Brain pericyte (primary cell): ENCODE measurements around the gene ABHD3.
"Not testable (repeated sequence)": the region's sequence is repeated elsewhere in the genome, so short reads cannot be mapped to it uniquely, and the experiment has no call there.

Source experiments
- DNase-seq: peaks from one replicate; pipeline ENCODE4 v3.0.0-alpha.2; 2012; ENCODE audit warnings: low read depth, low spot score

Gene ABHD3, protein sequence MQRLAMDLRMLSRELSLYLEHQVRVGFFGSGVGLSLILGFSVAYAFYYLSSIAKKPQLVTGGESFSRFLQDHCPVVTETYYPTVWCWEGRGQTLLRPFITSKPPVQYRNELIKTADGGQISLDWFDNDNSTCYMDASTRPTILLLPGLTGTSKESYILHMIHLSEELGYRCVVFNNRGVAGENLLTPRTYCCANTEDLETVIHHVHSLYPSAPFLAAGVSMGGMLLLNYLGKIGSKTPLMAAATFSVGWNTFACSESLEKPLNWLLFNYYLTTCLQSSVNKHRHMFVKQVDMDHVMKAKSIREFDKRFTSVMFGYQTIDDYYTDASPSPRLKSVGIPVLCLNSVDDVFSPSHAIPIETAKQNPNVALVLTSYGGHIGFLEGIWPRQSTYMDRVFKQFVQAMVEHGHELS

DNA sequence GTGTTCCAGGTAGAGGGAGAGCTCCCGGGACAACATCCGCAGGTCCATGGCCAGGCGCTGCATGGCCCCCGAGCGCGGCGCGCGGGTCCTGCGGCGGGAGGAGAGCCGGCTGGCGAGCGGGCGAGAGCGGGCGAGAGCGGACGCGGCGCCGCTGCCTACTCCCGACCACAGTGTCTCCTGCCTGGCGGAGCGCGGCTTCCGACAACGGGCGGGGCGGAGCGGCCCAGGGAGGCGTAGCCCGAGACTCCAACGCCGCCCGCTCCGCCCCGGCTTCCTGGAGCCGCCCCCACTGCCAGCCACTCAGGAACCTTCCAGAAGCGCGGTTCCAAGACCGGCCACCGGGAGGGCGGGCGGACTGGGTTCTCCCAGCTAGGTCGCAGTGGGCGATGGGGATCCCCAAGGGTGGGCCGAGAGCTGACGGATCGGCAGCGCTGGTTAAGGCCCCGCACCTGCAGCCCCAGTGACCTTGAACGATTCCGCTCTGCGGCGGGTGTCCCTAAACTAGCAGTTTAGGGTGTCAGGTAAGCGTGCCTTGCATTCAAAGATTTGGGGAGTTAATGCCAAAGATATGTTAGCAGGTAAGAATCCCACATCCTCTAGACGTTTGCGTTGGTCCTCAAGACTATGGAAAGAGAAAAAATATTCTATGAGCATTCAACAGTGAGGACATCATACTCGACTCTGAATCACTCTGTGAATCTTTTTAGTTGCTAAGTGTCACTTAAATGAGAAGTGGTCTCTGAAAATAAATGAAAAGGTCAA, at the start of gene ABHD3:
Gene ABHD3 (minus strand): TSS at position 172 of the 762 bp plus-strand sequence. CDS start 109 bp downstream, at position 63.
- DNase-seq, result peak; percentile 45

DNA sequence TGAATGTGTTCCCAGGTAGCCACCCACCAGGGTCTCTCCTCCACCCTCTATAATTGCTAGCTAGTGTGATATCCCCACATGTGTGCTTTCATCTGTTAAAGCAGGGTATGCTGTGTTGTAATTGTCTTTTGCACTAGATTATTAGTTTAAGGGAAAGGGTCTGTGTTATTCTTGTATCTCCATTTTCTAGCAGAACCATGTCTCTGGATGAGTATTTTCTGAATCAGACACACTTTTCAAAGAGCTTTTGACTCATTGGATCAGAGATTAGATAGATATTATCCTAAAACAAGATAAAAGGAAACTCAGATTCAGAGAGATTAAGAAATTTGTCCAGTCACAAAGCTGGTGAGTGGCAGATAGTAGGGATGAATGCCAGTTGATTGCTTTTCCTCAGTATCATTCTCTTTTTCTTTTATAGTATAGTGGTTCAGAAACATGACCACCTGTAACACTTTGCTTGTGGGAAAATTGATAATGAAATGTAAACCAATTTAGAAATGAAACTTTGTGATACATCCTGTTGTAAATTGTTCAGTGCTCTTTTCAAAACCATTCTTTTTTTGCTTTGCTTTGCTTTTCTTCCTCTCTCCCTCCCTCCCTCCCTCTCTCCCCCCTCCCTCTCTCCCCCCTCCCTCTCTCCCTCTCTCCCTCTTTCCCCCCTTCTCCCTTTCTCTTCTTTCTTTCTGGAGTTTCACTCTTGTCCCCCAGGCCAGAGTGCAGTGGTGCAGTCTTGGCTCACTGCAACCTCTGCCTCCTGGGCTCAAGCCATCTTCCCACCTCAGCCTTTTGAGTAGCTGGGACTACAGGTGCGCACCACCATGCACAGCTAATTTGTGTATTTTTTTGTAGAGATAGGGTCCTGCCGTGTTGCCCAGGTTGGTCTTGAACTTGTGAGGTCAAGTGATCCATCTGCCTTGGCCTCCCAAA, 43.5 kb upstream of the ABHD3 start:
- no peak for DNase-seq

DNA sequence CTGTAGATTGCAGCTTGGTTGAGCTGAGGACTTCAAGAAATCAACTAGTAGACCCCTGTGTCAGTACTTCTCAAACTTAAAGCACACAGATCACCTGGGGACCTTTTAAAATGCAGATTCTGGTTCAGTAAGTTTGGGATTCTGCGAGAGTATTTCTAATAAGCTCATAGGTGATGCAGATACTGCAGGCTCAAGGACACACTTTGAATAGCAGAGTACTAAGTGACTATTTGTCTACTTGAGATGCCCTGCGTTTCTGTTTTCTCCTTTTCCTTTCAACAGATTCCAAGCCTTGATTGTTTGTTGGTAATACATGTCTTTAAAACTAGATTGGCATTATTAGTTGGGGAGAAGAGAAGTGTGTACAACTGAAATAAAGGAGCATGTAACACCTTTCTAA, 42.7 kb upstream of the ABHD3 start:
- DNase-seq, result no peak

DNA sequence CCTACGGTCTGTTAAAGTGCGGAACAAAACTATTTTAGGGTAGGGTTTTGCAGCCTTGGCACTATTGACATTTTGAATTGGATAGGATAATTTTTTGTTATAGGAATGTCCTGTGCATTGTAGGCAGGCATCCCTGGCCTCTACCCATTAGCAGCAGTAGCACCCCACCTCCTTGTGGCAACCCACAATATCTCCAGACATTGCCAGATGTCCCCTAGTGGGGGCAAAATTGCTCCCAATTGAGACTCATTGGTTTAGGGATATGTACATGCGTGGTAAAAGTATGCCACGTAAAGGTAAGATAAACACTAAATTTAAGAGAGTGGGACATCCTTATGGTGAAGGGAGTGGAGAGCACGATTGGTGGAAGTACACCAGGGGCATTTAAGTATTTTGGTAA, 40.7 kb upstream of the ABHD3 start:
- no peak for DNase-seq

DNA sequence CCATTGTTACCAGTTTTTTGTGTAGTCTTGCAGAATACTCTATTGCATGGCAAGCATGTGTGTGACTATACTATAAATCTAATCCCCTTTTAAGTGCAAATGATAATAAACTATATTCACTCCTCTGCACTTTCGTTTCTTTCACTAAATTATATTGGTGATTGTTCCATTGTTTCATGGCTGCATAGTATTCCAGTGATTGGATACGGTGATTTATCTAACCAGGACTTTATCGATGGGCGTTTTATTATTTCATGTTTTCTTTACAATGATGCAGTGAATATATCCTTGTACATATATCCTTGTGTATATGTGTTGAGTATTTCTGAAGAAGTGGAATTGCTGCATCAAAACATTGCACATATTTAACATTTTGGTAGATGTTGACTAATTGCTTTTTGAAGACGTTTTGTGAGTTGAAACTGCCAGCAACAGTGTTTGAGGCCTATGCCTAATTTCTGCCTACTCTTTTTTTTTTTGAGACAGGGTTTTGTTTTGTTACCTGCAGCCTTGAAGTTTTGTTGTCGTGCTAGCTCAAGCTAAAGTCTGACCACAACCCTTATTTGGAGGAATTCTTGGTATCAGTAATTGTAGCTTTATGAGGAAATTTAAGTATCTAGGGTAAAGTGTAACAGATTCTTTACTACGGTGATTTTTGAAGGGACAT, 38.7 kb upstream of the ABHD3 start:
- no peak for DNase-seq

DNA sequence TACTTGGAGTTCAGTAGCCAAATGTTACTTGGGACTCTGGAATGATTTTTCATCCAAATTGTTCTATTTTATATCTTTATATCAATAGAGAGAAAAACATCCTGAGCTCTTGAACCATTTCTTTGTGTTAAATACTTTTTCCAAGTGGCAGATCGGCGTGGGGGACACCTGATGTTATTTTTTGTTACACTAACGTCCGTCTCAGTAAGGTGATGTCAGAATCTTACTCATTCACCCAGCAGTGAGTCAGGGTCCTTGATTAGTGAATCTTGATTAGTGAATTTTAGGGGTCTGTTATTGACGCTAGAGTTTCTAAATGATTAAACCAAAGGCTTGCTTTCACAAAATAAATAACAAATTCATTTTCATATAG, 37.7 kb upstream of the ABHD3 start:
- no peak for DNase-seq

DNA sequence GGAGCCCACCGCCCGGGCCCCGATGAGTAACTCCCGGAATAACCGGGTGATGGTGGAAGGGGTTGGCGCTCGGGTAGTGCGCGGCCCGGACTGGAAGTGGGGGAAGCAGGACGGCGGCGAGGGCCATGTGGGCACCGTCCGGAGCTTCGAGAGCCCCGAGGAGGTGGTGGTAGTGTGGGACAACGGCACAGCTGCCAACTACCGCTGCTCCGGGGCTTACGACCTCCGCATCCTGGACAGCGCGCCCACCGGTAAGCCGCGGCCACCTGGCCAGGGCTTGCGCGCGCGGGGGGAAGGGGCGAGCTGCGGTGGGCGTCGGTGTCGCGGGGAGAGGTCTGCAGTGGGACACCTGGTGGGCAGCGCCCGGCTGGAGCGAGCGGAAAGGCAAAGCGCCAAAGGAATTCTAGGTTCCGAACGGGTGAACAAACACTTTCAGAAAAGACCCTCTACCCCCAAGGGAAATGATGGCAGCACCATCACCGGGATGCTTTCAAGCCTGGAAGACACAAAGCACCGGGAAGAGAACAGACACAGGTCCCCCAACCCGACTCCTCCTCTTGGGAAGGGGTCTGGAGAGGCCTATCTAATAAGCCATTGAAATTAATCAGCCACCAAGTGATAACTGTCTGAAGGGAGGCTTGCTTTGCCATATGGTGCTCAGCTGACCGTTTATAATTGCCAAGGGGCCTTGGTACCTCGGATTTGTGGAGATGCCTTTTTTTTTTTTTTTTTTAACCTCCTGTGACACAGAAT, 37.2 kb upstream of the ABHD3 start:
- DNase-seq, result no peak

DNA sequence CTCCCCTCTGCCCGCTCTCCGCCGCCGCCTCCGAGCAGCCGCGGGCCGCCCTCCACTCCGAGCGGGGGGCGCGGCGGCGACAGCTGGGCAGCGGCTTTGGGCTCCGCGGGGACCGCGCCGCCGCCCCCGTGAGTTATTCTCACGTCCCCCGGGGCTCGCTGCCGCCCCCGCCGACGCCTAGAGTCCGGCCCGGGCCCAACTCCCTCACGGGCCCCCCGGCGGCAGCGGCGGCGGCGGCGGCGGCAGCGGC, 36.7 kb upstream of the ABHD3 start:
- DNase-seq, result no peak

DNA sequence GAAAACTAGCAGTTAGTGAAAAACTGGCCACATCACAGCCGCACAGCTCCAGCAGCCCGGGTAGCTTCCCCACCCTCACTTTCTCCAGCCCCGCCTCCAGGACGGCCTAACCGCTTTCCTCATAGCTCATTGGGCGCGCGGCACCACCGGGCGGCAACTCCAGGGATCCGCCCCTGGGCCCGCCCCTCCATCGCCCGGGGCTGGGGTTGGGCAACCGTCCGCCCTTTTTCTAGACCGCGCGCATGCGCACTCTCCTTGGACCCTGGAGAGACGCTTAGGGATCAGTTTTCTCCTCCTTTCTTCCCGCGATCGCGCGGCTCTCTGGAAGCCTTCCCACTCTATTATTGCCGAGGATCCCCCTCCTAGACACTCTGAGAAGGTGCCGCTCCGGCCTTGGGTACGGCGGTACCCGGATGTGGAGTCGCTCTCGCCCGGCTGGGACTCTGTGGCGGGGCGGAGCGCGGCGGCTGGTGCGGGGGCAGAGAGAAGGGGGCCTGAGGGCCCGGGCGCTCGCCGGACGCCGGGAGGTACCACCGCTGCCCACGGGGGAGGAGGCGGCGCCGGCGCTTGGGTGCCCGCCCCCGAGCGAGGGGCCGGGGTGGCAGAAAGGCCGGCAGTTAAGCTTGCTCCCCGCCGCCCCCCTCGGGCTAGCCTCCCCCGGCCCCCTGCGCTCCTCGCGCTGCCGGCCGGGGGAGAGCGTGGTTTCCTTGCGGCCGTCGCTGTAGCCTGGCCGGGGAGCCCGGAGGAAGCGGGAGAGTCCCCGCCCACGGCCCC, 36.2 kb upstream of the ABHD3 start, which contains the start of gene MIB1:
Gene MIB1 (plus strand): TSS at position 255 of the 774 bp plus-strand sequence. CDS start 792 bp downstream, outside the sequence.
- peak; percentile 92 for DNase-seq

DNA sequence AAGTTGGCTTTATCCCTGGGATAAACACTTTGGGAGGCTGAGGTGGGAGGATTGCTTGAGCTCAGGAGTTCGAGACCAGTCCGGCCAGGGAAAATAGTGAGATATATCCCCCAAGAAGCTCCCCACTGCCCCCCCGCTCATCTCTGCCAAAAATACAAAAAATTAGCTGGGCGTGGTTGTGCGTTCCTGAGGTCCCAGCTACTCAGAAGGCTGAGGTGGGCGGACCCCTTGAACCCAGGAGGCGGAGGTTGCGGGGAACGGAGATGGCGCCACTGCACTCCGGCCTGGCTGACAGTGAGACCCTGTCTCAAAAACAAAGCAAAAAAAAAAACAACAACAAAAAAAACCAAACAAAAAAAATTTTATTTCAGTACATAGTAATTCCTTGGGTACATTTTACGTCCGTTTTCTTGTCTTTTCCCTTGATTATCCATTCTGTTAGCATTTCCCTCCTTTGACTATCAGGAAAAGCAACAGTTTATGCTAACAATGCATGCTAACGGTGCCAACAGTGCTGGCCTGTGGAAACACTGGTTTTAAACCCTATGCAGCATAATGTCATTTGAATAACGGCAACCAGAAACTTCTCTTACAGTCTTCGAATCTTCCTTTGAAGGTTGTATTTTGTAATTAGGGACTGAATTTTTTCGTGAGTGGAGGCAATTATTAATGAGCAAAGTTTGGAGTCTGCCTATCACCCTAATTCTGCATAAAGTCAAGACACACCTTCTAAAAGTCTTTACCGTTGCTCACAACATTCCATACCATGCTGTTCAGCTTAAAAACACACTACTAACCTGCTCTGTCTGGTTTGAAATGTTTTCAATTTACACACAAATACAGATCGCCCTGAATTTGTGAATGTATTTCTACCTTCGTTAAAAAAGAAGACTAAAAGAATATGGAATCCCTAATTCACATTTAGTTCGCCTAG, 35.3 kb upstream of the ABHD3 start:
- no peak for DNase-seq

DNA sequence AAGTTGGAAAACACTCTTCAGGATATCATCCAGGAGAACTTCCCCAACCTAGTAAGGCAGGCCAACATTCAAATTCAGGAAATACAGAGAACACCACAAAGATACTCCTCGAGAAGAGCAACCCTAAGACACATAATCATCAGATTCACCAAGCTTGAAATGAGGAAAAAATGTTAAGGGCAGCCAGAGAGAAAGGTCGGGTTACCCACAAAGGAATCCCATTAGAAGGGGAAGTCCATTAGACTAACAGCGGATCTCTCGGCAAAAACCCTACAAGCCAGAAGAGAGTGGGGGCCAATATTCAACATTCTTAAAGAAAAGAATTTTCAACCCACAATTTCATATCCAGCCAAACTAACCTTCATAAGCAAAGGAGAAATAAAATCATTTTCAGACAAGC, 32.4 kb upstream of the ABHD3 start:
- DNase-seq, result not testable (repeated sequence)

DNA sequence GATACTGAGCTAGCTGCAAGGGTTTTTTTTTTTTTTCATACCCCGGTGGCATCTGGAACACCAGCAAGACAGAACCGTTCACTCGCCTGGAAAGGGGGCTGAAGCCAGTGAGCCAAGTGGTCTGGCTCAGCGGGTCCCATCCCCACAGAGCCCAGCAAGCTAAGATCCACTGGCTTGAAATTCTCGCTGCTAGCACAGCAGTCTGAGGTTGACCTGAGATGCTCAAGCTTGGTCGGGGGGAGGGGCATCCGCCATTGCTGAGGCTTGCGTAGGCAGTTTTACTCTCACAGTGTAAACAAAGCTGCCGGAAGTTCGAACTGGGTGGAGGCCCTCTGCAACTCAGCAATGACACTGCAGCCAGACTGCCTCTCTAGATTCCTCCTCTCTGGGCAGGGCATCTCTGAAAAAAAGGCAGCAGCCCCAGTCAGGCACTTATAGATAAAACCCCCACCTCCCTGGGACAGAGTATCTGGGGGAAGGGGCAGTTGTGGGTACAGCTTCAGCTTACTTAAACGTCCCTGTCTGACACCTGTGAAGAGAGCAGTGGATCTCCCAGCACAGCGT, 31.0 kb upstream of the ABHD3 start:
- DNase-seq, result no peak

DNA sequence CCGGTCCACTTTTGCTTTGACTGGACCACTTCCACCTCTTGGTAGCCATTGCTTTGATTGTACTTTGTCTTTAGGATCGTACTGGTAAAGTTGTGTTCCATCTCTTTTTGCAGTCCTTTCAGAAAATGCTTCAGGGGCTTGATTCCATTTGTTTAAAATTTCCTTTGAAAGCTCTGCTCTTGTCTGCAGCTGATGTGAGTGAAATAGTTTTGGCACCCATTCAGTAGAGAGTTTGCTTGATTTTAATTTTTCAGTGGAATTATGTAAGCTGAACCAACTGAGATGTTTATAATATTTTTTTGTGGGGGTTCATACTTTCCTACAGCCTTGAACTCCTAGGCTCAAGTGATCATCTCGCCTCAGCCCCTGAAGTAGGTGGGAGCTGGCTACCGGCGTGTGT, 28.4 kb upstream of the ABHD3 start:
- DNase-seq, result no peak

DNA sequence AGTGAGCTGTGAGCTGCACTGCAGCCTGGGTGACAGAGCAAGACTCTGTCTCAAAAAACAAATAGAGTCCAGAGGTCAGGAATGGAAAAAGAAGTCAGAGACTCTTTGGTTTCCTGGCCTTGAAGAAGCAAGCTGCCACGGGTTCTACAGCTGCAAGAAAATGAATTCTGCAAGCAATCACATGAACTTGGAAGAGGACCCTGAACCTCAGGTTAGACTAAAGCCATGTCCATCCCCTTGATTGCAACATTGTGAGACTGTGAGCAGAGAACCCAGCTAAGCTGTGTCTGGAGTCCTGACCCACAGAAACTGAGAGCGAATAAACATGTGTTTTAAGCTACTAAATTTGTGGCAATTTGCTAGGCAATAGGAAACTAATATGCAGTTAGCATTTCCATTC, 23.1 kb upstream of the ABHD3 start:
- DNase-seq, result no peak

DNA sequence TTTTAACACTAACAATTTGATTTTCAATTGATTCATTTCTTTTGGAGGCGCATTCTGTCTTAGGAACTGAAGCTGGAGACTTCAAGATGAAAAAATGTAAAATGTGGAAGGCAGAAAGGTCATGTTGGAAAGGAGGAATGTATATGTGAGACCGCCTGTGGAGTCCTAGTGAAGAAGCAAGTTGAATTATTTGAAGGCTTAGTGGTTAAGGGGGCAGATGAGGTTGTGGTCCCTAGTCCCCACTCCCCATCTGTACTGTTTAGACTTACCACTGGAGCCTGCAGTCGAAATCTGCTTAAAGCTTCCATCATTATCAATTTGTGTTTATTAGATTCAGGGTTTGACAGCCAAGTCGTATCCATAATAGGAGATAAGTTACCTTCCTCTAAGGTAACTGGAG, 20.6 kb upstream of the ABHD3 start:
- DNase-seq, result no peak

DNA sequence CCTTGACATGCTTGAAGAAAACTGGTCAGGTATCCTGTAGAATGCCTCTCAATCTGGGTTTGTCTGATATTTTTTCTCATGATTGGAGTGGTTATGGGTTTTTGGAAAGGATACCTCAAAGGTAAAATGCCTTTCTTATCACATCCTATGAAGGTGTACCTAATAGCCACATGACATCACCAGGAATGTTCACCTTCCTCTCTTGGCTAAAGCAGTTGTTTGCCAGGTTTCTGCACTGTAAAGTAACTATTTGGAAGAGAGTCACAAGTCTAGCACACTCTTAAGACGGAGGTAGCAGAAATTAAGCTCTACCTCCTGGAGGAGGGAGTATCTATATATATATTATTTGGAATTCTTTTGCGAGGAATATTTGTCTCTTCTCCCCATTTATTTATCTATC, 18.1 kb upstream of the ABHD3 start:
- no peak for DNase-seq

DNA sequence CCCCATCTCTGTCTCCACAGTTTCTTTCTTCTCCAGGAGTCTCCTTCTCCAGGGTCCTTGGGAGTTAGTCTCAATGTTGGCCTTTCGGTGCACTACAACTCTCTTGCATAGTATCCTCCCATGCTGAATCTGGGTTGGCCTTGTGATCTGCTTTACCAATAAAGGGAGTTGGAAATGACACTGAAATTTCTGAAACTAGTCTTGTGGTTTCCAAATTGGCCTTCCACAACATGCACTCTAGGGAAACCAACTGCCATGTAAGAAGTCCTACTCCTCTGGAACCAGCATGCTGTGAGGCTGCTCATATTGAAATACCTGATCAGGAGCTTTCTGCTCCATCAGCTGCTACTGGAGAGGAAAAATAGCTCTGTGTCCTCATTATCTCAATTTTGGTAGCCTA, 9.9 kb upstream of the ABHD3 start:
- DNase-seq, result no peak

DNA sequence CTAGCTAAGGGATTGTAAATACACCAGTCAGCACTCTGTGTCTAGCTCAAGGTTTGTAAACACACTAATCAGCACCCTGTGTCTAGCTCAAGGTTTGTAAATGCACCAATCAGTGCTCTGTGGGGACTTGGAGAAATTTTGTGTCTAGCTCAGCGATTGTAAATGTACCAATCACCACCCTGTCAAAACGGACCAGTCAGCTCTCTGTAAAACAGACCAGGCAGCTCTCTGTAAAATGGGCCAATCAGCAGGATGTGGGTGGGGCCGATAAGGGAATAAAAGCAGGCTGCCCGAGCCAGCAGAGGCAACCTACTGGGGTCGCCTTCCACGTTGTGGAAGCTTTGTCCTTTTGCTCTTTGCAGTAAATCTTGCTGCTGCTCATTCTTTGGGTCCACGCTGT, 2.6 kb upstream of the ABHD3 start:
- not testable (repeated sequence) for DNase-seq
